Measurements from ENCODE around the gene ALAS1.

- TF ChIP-seq ZNF274 (IDR thresholded peaks at IDR 0.05; ENCODE audit: low read depth, low read length) (no peak), YY1 (IDR thresholded peaks at IDR 0.05; ENCODE audit: insufficient read depth, insufficient read length) (no peak), SUZ12 (IDR thresholded peaks at IDR 0.05; ENCODE audit: extremely low read depth, insufficient read depth, insufficient read length) (no peak)
Measured at GRCh38 chr3:52211268-52211891, 13.4 kb downstream of the ALAS1 start.

Data from NT2/D1 (cell line).